ENCODE data around the gene STIM2. TPM values are rescaled to one million over a fixed set of nuclear protein-coding genes. Genes with fewer than 3 reads are reported as not detected.

STIM2 gene
- total RNA-seq, 2 donors from 2014 or later = 20.7 to 30.3 TPM

- H3K27ac ChIP-seq = no peak overlapping the region
- intact Hi-C loops (cut with DNase I) = no loop called here
- no peak overlapping the region for H3K9ac ChIP-seq (ENCODE audit: low read depth in 2 of 2, low read length in 2 of 2)
- H3K27me3 ChIP-seq = no peaks in the 10 kb centered on the region
- no peak for DNase-seq
- no peaks in the 10 kb centered on the region for H3K9me3 ChIP-seq
- no peak overlapping the region for H3K4me3 ChIP-seq
- H3K36me3 ChIP-seq = no peaks in the 10 kb centered on the region
- no peaks in the 10 kb centered on the region for H3K4me1 ChIP-seq
- TF ChIP-seq CTCF (IDR thresholded peaks at IDR 0.05) = no peak
Observed at GRCh38 chr4:26985873-26986272, 125.2 kb downstream of the STIM2 start.

- Histone ChIP-seq H3K9me3 (no peaks in the 10 kb centered on the region), H3K4me1 (no peaks in the 10 kb centered on the region), H3K27ac (no peak overlapping the region), H3K27me3 (no peaks in the 10 kb centered on the region), H3K36me3 (no peaks in the 10 kb centered on the region), H3K4me3 (no peak overlapping the region), H3K9ac (ENCODE audit: low read depth in 2 of 2, low read length in 2 of 2) (no peak overlapping the region)
- intact Hi-C loops (cut with DNase I) = no loop called here
- no peak for DNase-seq
- TF ChIP-seq CTCF (IDR thresholded peaks at IDR 0.05) = no peak
Observed at GRCh38 chr4:26987191-26987590, 126.5 kb downstream of the STIM2 start.

GRCh38 chr4:26991057-26991456 is 130.4 kb downstream of the STIM2 start:
- H3K27me3 ChIP-seq = no peaks in the 10 kb centered on the region
- no peak for TF ChIP-seq CTCF (IDR thresholded peaks at IDR 0.05)
- H3K9me3 ChIP-seq = no peaks in the 10 kb centered on the region
- no peak overlapping the region for H3K4me3 ChIP-seq
- H3K9ac ChIP-seq (ENCODE audit: low read depth in 2 of 2, low read length in 2 of 2) = no peak overlapping the region
- no peak overlapping the region for H3K27ac ChIP-seq
- no peak for DNase-seq
- no peaks in the 10 kb centered on the region for H3K36me3 ChIP-seq
- intact Hi-C loops (cut with DNase I) = no loop called here
- H3K4me1 ChIP-seq = no peaks in the 10 kb centered on the region

- Histone ChIP-seq H3K27ac (no peak overlapping the region), H3K9me3 (no peaks in the 10 kb centered on the region), H3K4me1 (no peaks in the 10 kb centered on the region), H3K36me3 (no peaks in the 10 kb centered on the region), H3K27me3 (no peaks in the 10 kb centered on the region), H3K4me3 (no peak overlapping the region), H3K9ac (ENCODE audit: low read depth in 2 of 2, low read length in 2 of 2) (no peak overlapping the region)
- intact Hi-C loops (cut with DNase I) = no loop called here
- no peak for TF ChIP-seq CTCF (IDR thresholded peaks at IDR 0.05)
- no peak for DNase-seq
Observed at GRCh38 chr4:26992657-26993361, 132.2 kb downstream of the STIM2 start.

- H3K27ac ChIP-seq = no peak overlapping the region
- H3K4me1 ChIP-seq = no peaks in the 10 kb centered on the region
- no peak for TF ChIP-seq CTCF (IDR thresholded peaks at IDR 0.05)
- no peak overlapping the region for H3K9ac ChIP-seq (ENCODE audit: low read depth in 2 of 2, low read length in 2 of 2)
- no peaks in the 10 kb centered on the region for H3K36me3 ChIP-seq
- H3K27me3 ChIP-seq = no peaks in the 10 kb centered on the region
- intact Hi-C loops (cut with DNase I) = no loop called here
- H3K4me3 ChIP-seq = no peak overlapping the region
- no peak for DNase-seq
- no peaks in the 10 kb centered on the region for H3K9me3 ChIP-seq
Observed at GRCh38 chr4:26993539-26993938, 132.9 kb downstream of the STIM2 start.

All from colonic mucosa (tissue), 4 donors.